ENCODE measurements around the gene LSR.
"Not testable (repeated sequence)": the region's sequence is repeated elsewhere in the genome, so short reads cannot be mapped to it uniquely, and the experiment has no call there.

The LSR gene

DNA sequence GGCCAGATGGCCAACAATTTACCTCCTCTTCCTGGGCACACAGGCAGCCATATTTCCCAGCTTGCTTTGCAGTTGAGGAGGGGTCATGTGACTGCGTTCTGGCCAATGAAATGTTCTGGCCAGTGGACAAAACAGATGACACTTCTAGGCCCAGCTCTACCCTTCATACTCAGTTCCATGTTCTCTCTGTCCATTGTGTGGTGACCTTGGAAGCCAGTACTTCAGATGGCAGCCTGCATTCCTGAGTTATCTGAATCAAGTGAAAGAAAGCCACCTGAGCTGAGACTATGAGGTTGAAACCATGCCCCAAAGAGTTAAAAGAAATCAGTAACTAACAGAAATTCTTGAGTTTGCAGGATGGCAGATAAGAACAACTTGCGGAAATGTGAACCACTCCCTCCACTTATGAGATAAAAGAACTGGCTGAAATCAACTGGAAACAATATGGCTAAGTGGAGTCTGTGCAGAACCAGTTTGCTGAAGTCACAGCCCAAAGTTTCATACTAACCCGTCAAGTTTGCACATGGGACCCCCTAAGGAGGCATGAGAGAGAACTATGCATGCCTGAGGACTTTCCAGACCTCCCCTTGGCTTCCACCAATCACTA lies 28.4 kb upstream of the LSR start:
- FAIRE-seq = no peak

DNA sequence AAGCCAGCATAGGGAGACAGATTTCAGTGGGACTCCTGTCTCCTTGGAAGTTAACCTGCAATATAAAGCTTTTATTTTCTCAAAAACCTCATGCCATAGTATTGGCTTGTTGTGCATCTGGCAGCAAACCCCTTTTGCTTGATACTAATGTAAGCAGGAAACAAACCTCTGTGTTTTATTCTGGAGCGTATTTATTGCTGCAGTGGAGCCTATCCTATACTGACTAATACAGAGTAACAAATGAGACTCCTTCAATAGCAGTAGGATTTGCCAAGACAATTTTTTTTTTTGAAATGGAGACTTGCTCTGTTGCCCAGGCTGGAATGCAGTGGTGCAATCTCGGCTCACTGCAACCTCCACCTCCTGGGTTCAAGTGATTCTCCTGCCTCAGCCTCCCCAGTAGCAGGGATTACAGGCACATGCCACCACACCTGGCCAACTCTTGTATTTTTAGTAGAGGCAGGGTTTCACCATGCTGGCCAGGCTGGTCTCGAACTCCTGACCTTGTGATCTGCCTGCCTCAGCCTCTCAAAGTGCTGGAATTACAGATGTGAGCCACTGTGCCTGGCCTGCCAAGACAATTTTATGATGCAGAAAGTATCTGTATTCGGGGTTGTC lies 27.7 kb upstream of the LSR start:
- FAIRE-seq = not testable (repeated sequence)

- no peak for FAIRE-seq
These were observed 26.3 kb upstream of the LSR start for GRCh38 chr19:35222373-35223015.

DNA sequence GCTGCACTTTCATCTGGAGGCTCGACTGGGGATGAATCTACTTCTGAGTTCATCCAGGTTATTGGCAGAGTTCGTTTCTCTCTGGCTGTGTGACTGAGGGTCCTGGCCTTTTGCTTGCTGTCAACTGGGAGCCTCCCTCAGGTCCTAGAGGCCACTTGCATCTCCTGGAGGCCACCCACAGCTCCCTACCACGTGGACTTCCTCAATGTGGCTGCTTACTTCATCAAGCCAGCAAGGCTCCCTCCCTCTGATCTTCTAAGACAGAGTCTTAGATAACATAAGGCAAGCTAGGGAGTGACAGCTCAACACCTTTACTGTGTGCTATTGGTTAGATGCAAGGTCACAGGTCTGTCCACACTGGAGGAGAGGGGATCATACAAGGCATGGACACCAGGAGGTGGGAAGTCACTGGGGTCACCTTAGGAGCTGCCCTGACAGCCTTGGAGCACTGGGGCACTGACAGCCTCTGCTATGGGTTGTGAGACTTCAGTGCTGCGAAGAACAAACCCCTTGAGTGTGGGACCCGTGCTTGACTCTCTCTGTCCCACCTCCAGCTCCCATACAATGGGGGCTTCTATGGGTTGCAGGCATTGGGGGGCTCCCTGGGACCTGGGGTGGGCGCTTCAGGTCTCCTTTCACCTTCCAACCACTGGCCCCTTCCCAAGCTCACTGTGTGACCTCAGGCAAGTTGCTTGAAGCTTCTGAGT lies 25.6 kb upstream of the LSR start:
- FAIRE-seq = no peak

- no peak for FAIRE-seq
These were observed 24.8 kb upstream of the LSR start for GRCh38 chr19:35223862-35224505.

DNA sequence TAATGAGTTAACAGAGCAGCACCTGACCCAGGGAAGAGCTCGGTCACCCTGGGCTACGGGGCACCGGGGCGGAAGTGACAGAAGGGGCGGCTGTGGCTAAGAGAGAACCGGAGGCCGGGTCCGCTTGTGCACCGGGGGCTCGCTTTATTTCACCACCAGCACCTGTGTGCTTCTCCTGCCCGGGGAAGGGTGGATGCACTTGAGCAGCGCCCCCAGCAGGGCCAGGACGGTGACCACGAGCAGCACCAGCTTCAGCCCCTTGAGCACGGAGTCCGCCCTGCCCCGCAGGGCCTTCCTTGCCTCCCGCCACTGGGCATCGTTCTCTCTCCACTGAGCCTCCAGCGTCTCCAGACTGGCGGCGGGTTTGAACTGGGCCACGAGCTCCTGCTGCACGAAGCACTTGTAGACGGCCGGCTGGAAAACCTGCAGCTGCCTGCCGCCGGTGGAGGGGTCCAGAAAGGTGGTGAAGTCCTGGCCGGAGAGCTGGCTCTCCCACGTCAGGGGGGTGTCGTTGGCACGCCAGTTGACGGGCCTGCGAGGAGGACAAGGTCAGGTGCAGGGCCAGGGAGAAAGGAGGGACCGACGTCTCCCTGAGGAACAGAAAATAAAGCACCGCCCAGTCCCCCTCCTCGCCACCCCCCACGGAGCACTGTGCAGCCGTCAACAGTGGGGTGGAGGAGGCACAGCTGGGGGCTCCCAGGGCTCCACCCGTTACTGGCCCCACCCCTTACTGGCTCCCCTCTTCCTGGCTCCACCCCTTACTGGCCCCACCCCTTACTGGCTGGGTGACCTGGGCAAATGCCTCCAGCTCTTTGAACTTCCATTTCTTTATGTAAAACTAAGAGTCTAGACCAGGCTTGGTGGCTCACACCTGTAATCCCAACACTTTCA lies 23.9 kb upstream of the LSR start:
- no peak for FAIRE-seq

GRCh38 chr19:35225951-35226350 lies 22.9 kb upstream of the LSR start:
- FAIRE-seq = no peak

DNA sequence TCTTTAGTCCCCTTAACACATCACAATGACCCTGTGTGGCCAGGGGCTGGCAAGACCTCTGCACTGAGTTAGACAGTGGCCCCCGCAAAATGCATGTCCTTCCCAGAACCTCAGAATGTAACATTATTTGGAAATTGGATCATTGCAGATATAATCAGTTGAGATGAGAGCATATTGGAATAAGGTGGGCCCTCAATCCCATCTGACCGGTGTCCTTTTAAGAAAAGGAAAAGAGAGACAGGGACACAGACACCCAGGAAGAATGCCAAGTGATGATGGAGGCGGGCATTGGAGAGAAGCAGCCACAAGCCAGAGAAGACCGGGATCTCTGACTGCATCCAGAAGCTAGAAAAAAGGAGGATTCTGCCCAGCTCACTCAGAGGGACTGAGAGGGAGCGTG lies 22.1 kb upstream of the LSR start:
- no peak for FAIRE-seq

DNA sequence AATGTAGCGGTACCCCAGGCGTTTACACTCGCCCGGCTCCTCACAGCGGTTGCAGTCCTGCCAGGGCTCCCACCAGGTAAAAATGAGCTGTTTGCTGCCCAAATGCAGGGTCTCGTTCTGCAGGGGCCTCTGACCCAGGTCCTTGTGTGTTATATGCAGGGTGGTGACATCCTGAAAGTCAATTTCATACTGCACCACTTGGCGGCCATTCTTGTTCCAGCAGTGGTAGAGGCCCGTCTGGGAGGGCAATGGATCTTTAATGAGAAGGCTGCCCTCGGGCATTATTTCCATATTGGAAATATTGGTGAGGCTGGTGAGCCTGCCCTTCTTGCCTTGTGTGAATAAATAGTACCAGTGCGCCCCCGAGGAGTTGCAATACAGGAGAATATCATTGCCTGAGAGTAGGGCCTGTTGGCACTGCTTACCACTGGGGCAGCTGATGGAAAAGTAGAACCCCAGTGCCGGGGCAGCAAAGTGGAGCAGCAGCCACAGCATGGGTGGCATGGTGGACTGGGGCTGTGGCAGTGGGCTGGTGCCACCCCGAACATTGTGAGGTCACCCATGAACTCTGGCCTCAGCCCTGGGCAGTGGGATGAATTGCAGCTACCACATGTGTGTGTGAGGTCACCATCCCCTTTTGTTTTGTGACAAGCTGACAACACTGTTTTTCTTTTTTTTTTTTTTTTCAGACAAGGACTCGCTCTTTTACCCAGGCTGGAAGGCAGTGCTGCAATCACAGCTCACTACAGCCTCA lies 20.4 kb upstream of the LSR start, which contains the start of gene FAM187B:
TSS of gene FAM187B (minus strand) at position 563 of the 754 bp plus-strand sequence. CDS start at position 504, 59 bp downstream.
- FAIRE-seq = no peak

- FAIRE-seq = no peak
These were observed 19.2 kb upstream of the LSR start for GRCh38 chr19:35229601-35230000.

DNA sequence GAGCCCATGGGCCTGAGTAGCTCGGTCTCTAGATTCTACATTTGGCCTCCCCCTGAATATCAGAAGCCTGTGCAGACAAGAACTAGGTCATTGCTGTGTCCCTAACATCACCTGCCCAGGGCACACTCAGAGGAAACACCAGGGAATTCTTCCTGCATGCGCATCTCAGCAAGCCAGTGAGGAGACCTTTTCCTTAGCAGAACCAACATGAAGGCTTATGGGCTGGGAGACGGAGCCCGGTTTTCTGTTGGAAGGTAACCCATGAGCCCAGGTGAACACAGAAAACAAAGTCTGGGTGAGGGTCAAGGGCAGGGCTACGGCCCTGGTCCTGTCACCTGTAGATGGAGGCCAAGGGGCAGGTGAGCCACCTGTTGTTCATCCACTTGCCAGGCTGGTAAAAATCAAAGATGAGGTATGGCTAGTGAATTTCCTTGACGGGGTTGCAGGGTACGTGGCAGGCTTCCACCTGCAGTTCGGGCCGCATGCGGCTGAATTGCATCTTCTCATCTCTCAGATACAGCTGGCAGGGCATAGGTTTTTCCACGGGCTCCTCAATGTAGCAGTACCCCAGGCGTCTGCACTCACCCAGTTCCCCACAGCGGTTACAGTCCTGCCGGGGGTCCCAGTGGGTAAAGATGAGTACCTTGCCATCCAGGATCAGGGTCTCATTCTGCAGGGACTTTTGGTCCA lies 16.7 kb upstream of the LSR start:
- no peak for FAIRE-seq

- no peak for FAIRE-seq
These were observed 15.9 kb upstream of the LSR start for GRCh38 chr19:35232912-35233311.

DNA sequence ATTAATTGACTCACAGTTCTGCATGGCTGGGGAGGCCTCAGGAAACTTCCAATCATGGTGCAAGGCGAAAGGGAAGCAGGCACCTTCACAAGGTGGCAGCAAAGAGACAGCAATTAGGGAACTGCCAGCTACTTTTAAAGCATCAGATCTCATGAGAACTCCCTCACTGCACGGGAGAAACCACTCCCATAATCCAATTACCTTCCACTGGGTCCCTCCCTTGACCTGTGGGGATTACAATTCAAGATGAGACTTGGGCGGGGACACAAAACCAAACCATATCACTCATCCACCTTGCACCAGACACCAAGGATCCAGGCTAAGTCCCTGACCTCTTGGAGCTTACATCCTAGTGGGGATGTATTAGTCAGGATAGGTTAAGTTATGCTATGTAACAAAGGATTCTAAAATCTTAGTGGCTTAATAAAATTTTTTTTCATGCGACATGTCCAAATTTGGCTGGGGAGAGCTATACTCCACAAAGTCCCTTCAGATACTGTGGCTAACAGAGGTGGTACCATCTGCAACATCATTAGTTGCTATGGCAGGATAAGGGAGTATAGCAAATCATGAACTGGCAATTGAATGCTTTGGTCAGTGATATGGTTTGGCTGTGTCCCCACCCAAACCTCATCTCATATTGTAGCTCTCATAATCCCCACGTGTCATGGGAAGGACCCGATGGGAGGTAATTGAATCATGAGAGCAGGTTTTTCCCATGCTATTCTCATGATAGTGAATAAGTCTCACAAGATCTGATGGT lies 12.0 kb upstream of the LSR start:
- FAIRE-seq = no peak

GRCh38 chr19:35239597-35239996 lies 9.2 kb upstream of the LSR start:
- FAIRE-seq = not testable (repeated sequence)

DNA sequence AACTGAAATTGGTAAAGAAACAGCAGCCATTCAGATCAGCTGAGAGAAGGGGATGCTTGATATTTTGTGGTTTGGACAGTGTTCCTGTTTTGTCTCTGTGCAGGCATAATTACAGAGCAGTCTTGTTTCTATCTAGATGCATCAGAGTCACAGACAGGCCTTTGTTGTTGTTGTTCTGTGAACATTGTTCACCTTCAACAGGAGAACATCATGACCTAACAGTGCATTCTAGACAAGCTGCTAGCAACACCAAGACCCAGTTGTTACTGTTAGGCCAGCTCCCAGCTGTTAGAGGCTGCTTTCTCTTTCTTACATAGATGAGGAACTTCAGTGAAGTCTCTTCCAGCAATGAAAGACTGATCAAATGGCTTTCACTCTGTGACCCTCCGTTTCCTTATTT lies 8.5 kb upstream of the LSR start:
- FAIRE-seq = no peak

DNA sequence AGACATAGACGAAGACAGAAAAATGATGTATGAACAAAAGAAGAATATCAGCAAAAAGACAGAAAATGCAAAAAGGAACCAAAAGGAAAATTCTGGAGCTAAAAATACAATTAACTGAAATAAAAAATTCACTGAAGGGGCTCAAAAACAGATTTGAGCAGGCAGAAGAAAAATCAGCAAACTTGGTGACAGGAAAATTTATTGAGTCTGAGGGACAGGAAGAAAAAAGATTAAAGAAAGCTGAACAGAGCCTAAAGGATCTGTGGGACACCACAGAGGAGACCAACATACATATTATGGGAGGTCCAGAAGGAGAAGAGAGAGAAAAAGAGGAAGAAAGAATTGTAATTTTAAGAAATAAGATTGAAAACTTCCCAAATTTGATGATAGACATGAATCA lies 7.4 kb upstream of the LSR start:
- FAIRE-seq = no peak

DNA sequence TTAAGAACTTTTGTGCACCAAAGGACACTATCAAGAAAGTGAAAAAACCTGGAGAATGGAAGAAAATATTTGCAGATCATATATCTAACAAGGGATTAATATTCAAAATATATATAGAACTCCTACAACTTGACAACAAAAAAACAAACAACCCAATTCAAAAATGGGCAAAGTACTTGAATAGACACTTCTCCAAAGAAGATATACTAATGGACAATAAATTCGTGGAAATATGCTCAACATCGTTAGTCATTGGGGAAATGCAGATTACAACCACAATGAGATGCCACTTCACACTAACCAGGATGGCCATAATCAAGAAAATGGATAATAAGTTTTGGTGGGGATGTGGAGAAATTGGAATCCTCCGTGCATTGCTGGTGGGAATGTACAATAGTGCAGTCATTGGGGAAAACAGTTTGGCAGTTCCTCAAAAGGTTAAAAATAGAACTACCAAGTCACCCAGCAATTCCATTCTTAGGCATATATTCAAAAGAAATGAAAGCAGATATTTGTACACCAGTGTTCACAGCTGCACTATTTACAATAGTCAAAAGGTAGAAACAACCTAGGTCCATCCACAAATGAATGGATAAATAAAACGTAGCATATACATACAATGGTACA lies 2.2 kb upstream of the LSR start:
- no peak for FAIRE-seq

- no peak for FAIRE-seq
These were observed 1.1 kb upstream of the LSR start for GRCh38 chr19:35247526-35248309.

Measured in A204.1 (cell line).